ES-I3 (cell line): ENCODE results near the gene ASAP2.
"Not testable (repeated sequence)": the region's sequence is repeated elsewhere in the genome, so short reads cannot be mapped to it uniquely, and the experiment has no call there.

Source experiments
- H3K36me3 ChIP-seq: 2 replicates; pipeline ENCODE4 v1.6.1; 2013; ENCODE audit warnings: mild to moderate bottlenecking, low read length, control low read depth, moderate library complexity; ENCODE audit not compliant: insufficient read depth
- H3K4me1 ChIP-seq: 2 replicates; pipeline ENCODE4 v1.6.1; 2013; ENCODE audit warnings: mild to moderate bottlenecking, control low read depth, low read length; ENCODE audit not compliant: insufficient read depth
- H3K9ac ChIP-seq: 2 replicates; pipeline ENCODE4 v1.6.1; 2013; ENCODE audit warnings: low read depth, mild to moderate bottlenecking, low read length, moderate library complexity
- H3K9me3 ChIP-seq: 2 replicates; pipeline ENCODE4 v1.6.1; 2013; ENCODE audit warnings: mild to moderate bottlenecking, low read length, moderate library complexity; ENCODE audit not compliant: control insufficient read depth, insufficient read depth

The ASAP2 gene

GRCh38 chr2:9252002-9252357 is 45.4 kb downstream of the ASAP2 start:
- Histone ChIP-seq H3K9me3 (no peaks in the 10 kb centered on the region), H3K4me1 (peaks cover 8% of the 10 kb centered on the region), H3K9ac (no peak overlapping the region), H3K36me3 (no peaks in the 10 kb centered on the region)

- Histone ChIP-seq H3K9me3 (no peaks in the 10 kb centered on the region), H3K36me3 (no peaks in the 10 kb centered on the region), H3K4me1 (peaks cover 8% of the 10 kb centered on the region), H3K9ac (no peak overlapping the region)
Observed at GRCh38 chr2:9255416-9255815, 48.8 kb downstream of the ASAP2 start.

GRCh38 chr2:9256147-9256546 is 49.5 kb downstream of the ASAP2 start:
- Histone ChIP-seq H3K9ac (no peak overlapping the region), H3K36me3 (no peaks in the 10 kb centered on the region), H3K4me1 (peaks cover 13% of the 10 kb centered on the region), H3K9me3 (no peaks in the 10 kb centered on the region)

GRCh38 chr2:9256570-9257043 is 50.0 kb downstream of the ASAP2 start:
- H3K4me1 ChIP-seq, result peaks cover 11% of the 10 kb centered on the region
- H3K36me3 ChIP-seq, result no peaks in the 10 kb centered on the region
- no peak overlapping the region for H3K9ac ChIP-seq
- H3K9me3 ChIP-seq, result no peaks in the 10 kb centered on the region

- H3K4me1 ChIP-seq, result peaks cover 11% of the 10 kb centered on the region
- no peak overlapping the region for H3K9ac ChIP-seq
- no peaks in the 10 kb centered on the region for H3K9me3 ChIP-seq
- H3K36me3 ChIP-seq, result no peaks in the 10 kb centered on the region
Observed at GRCh38 chr2:9258501-9258900, 51.9 kb downstream of the ASAP2 start.

- H3K9ac ChIP-seq, result no peak overlapping the region
- no peaks in the 10 kb centered on the region for H3K36me3 ChIP-seq
- H3K4me1 ChIP-seq, result peaks cover 11% of the 10 kb centered on the region
- H3K9me3 ChIP-seq, result no peaks in the 10 kb centered on the region
Observed at GRCh38 chr2:9258953-9259399, 52.4 kb downstream of the ASAP2 start.

- no peak overlapping the region for H3K9ac ChIP-seq
- peaks cover 11% of the 10 kb centered on the region for H3K4me1 ChIP-seq
- no peaks in the 10 kb centered on the region for H3K9me3 ChIP-seq
- no peaks in the 10 kb centered on the region for H3K36me3 ChIP-seq
Observed at GRCh38 chr2:9260464-9260918, 53.9 kb downstream of the ASAP2 start.

GRCh38 chr2:9261231-9261883 is 54.7 kb downstream of the ASAP2 start:
- H3K9ac ChIP-seq, result no peak overlapping the region
- H3K36me3 ChIP-seq, result no peaks in the 10 kb centered on the region
- peaks cover 9% of the 10 kb centered on the region for H3K4me1 ChIP-seq
- H3K9me3 ChIP-seq, result no peaks in the 10 kb centered on the region

GRCh38 chr2:9262671-9263171 is 56.1 kb downstream of the ASAP2 start:
- no peak overlapping the region for H3K9ac ChIP-seq
- no peaks in the 10 kb centered on the region for H3K36me3 ChIP-seq
- peaks cover 9% of the 10 kb centered on the region for H3K4me1 ChIP-seq
- H3K9me3 ChIP-seq, result no peaks in the 10 kb centered on the region

- Histone ChIP-seq H3K9me3 (no peaks in the 10 kb centered on the region), H3K4me1 (peaks cover 9% of the 10 kb centered on the region), H3K9ac (no peak overlapping the region), H3K36me3 (no peaks in the 10 kb centered on the region)
Observed at GRCh38 chr2:9263428-9263827, 56.8 kb downstream of the ASAP2 start.

GRCh38 chr2:9264301-9264700 is 57.7 kb downstream of the ASAP2 start:
- Histone ChIP-seq H3K9me3 (no peaks in the 10 kb centered on the region), H3K4me1 (peaks cover 9% of the 10 kb centered on the region), H3K36me3 (no peaks in the 10 kb centered on the region), H3K9ac (no peak overlapping the region)

- Histone ChIP-seq H3K36me3 (no peaks in the 10 kb centered on the region), H3K9me3 (no peaks in the 10 kb centered on the region), H3K4me1 (no peaks in the 10 kb centered on the region), H3K9ac (no peak overlapping the region)
Observed at GRCh38 chr2:9266711-9267110, 60.1 kb downstream of the ASAP2 start.

- not testable (repeated sequence) for H3K9ac ChIP-seq, H3K36me3 ChIP-seq, H3K9me3 ChIP-seq, H3K4me1 ChIP-seq
Observed at GRCh38 chr2:9267286-9267685, 60.7 kb downstream of the ASAP2 start.

- H3K36me3 ChIP-seq, result no peaks in the 10 kb centered on the region
- H3K9ac ChIP-seq, result no peak overlapping the region
- H3K4me1 ChIP-seq, result no peaks in the 10 kb centered on the region
Observed at GRCh38 chr2:9268301-9269080, 61.9 kb downstream of the ASAP2 start.

GRCh38 chr2:9269295-9269694 is 62.7 kb downstream of the ASAP2 start:
- no peaks in the 10 kb centered on the region for H3K9me3 ChIP-seq
- H3K36me3 ChIP-seq, result no peaks in the 10 kb centered on the region
- no peak overlapping the region for H3K9ac ChIP-seq
- H3K4me1 ChIP-seq, result no peaks in the 10 kb centered on the region

More at GRCh38 chr2:9268301-9269080, 61.9 kb downstream of the ASAP2 start:
- H3K9me3 ChIP-seq, result no peaks in the 10 kb centered on the region
